GM15510 (cell line): ENCODE results near the gene HPGD.

Source experiments
- POLR2A ChIP-seq: IDR thresholded peaks from 3 replicates; pipeline ENCODE4 v1.6.1; 2011; ENCODE audit warnings: borderline replicate concordance; ENCODE audit not compliant: insufficient read length; ENCODE audit errors: extremely low read depth

HPGD gene

GRCh38 chr4:174538876-174539250, 16.6 kb upstream of the HPGD start:
- no peak for TF ChIP-seq POLR2A

GRCh38 chr4:174538123-174538875, 16.0 kb upstream of the HPGD start:
- no peak for TF ChIP-seq POLR2A

- no peak for TF ChIP-seq POLR2A
Observed at GRCh38 chr4:174537634-174538033, 15.3 kb upstream of the HPGD start.

- no peak for TF ChIP-seq POLR2A
Observed at GRCh38 chr4:174534461-174534860, 12.2 kb upstream of the HPGD start.

GRCh38 chr4:174532445-174532844, 10.2 kb upstream of the HPGD start:
- no peak for TF ChIP-seq POLR2A

GRCh38 chr4:174531486-174531885, 9.2 kb upstream of the HPGD start:
- no peak for TF ChIP-seq POLR2A

- TF ChIP-seq POLR2A = no peak
Observed at GRCh38 chr4:174528226-174528625, 5.9 kb upstream of the HPGD start.

GRCh38 chr4:174526731-174527130, 4.4 kb upstream of the HPGD start:
- TF ChIP-seq POLR2A = no peak

GRCh38 chr4:174524242-174524641, 2.0 kb upstream of the HPGD start:
- no peak for TF ChIP-seq POLR2A

GRCh38 chr4:174523025-174523693, 871 bp upstream of the HPGD start:
- no peak for TF ChIP-seq POLR2A

- TF ChIP-seq POLR2A = no peak
Observed at GRCh38 chr4:174521800-174522182, 497 bp downstream of the HPGD start.

GRCh38 chr4:174520660-174521059, 1.6 kb downstream of the HPGD start:
- no peak for TF ChIP-seq POLR2A

GRCh38 chr4:174517502-174518445, 4.5 kb downstream of the HPGD start:
- TF ChIP-seq POLR2A = no peak

- TF ChIP-seq POLR2A = no peak
Observed at GRCh38 chr4:174516794-174517193, 5.5 kb downstream of the HPGD start.

GRCh38 chr4:174516345-174516744, 5.9 kb downstream of the HPGD start:
- no peak for TF ChIP-seq POLR2A
